ENCODE data around the gene NFIA.

DNA sequence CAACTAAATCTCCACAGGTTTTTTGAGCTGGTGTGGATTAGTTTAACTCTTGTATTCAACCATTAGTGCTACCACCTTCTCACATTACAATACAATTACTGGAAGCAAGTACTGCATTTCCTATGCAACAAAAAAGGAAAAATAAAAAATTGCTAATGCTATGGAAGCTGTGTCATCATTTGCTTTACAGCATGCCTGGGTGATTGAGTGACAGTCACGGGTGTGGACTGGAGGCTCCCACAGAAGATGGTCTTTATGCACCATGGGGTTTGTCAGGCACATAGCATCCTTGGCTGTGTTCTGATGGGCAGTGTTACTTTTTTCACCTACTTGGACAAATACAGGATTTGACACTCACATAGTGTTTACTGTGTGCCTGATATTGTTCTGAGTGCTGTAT is 380.3 kb downstream of the NFIA start:
- TF ChIP-seq, protein P1, sequence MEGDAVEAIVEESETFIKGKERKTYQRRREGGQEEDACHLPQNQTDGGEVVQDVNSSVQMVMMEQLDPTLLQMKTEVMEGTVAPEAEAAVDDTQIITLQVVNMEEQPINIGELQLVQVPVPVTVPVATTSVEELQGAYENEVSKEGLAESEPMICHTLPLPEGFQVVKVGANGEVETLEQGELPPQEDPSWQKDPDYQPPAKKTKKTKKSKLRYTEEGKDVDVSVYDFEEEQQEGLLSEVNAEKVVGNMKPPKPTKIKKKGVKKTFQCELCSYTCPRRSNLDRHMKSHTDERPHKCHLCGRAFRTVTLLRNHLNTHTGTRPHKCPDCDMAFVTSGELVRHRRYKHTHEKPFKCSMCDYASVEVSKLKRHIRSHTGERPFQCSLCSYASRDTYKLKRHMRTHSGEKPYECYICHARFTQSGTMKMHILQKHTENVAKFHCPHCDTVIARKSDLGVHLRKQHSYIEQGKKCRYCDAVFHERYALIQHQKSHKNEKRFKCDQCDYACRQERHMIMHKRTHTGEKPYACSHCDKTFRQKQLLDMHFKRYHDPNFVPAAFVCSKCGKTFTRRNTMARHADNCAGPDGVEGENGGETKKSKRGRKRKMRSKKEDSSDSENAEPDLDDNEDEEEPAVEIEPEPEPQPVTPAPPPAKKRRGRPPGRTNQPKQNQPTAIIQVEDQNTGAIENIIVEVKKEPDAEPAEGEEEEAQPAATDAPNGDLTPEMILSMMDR (IDR thresholded peaks at IDR 0.05 in 2 of 3, conservative IDR thresholded peaks at IDR 0.05 in 1 of 3; ENCODE audit: control insufficient read depth in 2 of 3, extremely low read depth in 1 of 3, insufficient read depth in 1 of 3, low read depth in 3 of 3, low read length in 3 of 3), result no peak
- TF ChIP-seq, protein P2, sequence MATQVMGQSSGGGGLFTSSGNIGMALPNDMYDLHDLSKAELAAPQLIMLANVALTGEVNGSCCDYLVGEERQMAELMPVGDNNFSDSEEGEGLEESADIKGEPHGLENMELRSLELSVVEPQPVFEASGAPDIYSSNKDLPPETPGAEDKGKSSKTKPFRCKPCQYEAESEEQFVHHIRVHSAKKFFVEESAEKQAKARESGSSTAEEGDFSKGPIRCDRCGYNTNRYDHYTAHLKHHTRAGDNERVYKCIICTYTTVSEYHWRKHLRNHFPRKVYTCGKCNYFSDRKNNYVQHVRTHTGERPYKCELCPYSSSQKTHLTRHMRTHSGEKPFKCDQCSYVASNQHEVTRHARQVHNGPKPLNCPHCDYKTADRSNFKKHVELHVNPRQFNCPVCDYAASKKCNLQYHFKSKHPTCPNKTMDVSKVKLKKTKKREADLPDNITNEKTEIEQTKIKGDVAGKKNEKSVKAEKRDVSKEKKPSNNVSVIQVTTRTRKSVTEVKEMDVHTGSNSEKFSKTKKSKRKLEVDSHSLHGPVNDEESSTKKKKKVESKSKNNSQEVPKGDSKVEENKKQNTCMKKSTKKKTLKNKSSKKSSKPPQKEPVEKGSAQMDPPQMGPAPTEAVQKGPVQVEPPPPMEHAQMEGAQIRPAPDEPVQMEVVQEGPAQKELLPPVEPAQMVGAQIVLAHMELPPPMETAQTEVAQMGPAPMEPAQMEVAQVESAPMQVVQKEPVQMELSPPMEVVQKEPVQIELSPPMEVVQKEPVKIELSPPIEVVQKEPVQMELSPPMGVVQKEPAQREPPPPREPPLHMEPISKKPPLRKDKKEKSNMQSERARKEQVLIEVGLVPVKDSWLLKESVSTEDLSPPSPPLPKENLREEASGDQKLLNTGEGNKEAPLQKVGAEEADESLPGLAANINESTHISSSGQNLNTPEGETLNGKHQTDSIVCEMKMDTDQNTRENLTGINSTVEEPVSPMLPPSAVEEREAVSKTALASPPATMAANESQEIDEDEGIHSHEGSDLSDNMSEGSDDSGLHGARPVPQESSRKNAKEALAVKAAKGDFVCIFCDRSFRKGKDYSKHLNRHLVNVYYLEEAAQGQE (IDR thresholded peaks at IDR 0.05; ENCODE audit: low read depth, low read length), result no peak
- TF ChIP-seq FOXM1 (IDR thresholded peaks at IDR 0.05; ENCODE audit: low read depth, low read length), result no peak

All from GM12878 (cell line).